Stimulated activated CD8-positive, alpha-beta memory T cell treated with anti-CD3 and anti-CD28 coated beads, Interleukin-12 subunit alpha, Interleukin-12 subunit beta, amount 100 ng/mL, for 24 hours (primary cell): ENCODE results near the gene PNKP.

Experiments
- DNase-seq: peaks from one replicate; pipeline ENCODE4 v3.0.0-alpha.2; 2020; ENCODE audit errors: extremely low read depth

The PNKP gene

DNA sequence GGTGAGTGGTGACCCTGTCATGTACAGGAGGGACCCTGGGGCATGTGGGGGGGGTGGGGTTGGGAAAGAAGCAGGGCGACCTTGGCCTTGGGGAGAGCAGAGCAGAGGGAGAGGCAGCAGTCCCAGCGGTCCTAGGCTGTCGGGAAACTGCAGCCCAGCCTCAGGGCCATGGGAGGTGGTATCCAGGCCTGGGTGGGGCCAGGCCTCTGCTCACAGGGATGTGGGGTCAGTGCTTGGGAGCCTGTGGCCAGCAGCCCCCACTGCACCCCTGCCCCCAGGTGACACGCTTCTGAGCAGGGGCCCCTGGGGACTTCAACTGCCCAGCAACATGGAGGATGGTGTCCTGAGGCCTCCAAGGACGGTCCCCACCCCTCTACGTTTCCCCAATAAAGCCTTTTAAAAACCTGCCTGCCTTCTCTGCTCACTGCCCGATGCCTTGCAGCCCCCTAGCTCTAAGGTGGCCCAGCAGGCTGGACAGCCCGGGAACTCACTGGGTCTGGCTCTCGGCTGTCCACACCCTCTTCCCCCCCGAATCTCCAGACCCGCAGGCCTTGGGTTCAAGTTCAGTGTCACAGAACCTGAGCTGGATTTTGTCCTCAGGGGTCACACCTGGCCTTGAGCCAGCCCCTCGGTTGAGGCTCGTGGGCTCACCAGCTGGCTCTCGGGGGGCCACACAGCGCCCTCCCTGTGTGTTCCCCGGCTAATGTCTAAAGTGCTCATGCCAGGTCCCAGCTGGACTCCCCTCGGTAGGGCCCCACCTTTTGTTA lies 6.9 kb downstream of the PNKP start:
- no peak for DNase-seq

DNA sequence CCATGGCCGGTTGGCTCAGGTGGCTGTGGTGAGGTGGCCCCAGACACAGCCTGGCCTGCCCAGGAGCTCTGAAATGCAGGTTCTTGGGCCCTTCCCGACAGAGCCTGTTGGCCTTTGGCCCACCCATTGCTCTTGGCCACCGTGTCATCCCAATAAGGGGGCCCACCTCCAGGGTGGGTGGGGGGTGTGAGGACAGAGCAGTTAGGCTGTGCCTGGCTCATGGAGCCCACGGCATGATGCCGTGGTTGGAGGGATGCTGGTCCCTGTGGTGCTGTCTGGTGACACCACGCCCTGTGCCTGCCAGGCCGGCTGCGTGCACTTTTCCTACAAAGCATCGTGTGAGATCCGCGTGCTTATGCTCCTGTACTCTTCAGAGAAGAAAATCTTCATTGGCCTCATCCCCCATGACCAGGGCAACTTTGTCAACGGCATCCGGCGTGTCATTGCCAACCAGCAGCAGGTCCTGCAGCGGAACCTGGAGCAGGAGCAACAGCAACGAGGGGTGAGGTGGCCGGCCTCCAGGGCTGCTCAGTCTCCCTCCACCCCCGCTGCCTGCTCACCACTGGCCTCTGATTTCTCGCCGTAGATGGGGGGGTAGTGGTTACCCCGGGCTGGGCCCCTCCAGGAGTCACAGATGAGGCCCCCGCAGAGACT lies 7.6 kb downstream of the PNKP start:
- no peak for DNase-seq

DNA sequence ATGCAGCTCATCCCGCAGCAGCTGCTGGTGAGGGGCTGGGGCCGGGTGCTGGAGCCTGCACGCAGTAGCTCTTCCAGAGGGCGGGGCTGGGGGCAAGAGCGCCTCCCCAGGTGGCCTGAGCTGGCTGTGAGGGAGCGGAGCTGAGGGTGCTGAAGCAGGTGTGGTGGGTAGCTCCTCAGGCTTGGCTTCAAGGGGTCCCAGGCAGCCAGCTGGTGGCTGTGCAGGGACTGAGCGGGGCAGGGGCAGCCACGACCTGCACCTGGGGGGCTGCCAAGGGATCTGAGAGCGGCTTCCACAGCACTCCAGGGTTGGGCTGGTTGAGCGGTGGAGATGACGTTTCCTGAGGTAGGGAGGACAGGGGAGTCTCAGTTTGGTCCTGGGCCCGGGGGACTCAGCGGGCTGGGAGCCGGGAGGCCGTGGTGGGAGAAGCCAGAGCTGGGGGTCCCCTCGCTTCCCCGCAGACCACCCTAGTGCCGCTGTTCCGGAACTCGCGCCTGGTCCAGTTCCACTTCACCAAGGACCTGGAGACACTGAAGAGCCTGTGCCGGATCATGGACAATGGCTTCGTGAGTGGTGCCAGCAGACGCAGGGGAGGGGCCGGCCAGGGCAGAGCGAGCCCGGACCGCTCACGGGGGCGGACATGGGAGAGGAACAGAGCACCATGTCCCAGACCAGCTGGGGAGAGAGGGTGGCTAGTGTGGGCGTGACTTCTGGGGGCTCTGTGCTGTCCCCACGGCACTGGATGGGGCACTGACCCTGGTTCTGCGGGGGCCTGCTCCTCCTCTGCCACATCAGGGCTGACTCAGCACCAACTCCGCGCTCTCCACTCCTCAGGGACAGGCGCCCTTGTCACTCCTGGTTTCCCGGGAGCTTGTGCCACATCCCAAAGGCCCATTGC lies 9.0 kb downstream of the PNKP start:
- no peak for DNase-seq

DNA sequence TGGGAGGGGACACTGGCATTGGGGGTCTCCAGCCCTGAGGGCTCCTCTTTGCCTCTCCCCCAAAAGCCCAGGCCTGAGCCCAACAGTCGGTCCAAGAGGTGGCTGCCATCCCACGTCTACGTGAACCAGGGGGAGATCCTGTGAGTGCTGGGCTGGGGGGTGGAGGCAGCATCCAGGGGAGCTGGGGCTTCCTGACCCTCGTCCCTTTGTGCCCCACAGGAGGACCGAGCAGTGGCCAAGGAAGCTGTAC lies 9.6 kb downstream of the PNKP start:
- no peak for DNase-seq

DNA sequence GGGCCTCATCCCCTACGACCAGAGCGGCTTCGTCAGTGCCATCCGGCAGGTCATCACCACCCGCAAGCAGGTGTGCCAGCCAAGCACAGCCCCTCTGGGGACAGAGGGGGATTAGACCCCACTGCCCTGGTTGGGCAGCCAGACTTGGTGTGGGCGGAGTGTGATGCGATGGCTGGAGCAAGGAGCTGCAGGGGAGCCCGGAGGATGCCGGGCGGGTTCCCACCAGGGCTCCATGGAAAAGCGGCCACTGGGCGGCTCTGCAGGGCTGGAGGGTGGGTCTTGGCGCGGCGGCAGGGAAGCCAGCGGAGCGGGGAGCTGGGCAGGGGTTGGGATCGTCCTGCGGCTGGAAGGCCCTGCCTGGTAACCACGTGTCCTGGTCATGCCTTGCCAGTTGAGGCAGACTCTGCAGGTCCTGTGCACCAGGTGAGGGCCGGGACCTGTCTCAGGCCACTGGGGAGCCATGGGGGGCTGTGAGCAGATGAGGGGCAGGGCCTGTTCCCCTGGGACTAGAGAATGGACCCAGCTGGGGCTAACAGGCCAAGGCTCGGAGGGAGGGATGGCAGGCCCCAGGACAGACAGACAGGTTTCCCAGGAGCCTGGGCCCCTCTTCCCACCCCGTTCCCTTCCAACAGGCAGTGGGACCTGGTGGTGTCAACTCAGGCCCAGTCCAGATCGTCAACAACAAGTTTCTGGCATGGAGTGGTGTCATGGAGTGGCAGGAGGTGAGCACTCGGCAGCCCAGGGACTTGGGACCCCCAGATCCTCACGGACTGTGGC lies 10.1 kb downstream of the PNKP start:
- no peak for DNase-seq

DNA sequence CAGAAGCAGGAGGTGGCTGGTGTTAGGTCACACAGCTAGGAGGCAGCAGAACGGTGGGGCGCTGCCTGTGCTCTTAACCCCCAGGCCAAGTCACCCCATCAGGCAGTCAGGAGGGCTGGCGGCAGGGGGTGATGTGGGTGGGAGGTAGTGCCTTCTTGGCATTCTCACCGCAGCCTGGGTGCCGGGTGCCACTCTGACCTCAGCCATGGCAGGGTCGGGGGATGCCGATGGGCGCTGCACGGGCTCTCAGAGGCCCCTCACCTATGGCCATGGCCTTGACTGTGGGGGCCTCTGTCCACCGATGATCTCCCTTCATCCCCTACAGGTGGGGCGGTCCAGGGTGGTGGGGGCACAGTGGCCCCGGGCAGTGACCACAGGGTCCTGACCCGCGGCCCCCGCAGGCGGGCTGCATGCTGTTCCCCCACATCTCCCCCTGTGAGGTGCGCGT lies 10.8 kb downstream of the PNKP start:
- DNase-seq = no peak

DNA sequence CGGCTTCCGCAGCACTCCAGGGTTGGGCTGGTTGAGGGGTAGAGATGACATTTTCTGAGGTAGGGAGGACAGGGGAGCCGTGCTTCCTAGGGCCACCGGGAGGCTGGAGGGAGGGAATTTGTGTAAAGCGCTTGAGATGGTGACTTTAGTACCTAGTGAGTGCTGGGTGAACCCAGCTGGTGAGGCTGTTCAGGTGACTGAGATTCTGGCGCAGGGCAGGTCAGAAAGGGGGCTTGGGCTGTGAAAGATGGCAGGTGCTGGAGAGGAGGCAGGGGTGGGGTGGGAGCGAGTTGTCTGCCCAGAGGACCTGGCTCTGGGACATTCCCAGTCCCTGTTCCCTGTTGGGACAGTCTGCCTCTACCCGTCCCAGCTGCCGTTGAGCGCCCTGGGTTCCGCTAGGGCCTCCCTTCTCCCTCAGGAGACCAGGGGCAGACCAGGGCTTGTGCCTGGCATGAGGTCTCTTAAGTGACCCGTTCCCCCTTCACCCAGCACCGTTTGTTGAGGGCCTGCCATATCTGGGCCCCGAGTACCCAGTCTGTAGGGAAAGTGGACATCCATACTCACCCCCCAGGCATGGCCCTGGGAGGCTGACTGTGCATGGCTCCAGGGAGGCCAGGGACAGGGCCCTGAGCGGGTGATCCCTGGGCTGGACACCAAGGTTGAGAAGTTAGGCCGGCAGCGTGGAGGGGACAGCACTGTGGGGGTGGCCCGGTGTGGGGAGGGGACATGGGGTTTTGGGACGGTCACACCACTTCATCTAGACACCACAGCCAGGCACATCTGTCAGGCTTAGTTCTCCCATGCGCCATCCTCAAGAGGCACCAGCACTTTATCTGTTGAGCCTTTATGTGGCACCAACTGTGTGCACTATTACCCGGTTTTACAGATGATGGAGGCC lies 11.5 kb downstream of the PNKP start:
- DNase-seq = no peak

DNA sequence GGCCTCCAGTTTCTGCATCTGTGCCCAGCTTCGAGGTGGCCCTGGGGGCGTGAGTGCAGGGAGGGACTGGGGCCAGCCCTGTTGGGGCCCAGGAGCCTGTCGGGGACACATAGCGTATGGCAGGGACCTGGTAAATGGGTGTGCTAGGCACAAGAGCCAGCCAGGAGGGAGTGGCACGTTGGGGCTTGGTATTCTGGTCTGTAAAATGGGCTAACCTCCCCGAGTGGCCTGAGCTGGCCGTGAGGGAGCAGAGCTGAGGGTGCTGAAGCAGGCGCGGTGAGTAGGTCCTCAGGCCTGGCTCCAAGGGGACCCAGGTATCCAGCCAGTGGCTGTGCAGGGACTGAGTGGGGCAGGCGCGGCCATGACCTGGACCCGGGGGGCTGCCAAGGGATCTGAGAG lies 12.1 kb downstream of the PNKP start:
- DNase-seq = no peak

DNA sequence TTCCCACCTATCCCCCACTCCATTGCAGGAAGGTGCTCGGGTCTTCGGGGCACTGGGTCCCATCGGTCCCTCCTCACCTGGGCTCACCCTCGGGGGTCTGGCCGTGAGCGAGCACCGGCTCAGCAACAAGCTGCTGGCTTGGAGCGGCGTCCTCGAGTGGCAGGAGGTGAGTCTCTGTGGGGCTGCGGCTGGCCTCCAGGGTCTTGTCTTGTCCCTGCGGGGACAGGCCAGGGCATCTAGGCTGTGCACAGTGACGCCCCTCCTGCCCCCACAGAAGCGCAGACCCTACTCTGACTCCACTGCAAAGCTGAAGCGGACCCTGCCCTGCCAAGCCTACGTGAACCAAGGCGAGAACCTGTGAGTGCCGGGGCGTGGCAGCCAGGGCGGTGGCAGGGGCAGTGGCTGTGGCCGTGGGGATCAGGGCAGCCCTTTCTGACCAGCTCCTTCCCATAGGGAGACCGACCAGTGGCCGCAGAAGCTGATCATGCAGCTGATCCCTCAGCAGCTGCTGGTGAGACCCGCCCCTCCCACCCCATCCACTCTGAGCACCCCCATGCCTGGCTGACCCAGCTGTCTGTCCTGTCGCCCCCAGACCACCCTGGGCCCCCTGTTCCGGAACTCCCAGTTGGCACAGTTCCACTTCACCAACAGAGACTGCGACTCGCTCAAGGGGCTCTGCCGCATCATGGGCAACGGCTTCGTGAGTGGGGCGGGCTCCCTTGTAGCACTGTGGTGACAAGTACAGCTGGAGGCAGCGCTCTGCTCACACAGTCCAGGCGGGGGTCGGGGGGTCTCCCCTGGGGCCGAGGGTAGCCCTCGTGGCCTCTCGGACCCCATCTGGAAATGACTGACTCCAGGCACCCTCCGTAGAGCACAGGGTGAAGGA lies 12.8 kb downstream of the PNKP start:
- DNase-seq = no peak

DNA sequence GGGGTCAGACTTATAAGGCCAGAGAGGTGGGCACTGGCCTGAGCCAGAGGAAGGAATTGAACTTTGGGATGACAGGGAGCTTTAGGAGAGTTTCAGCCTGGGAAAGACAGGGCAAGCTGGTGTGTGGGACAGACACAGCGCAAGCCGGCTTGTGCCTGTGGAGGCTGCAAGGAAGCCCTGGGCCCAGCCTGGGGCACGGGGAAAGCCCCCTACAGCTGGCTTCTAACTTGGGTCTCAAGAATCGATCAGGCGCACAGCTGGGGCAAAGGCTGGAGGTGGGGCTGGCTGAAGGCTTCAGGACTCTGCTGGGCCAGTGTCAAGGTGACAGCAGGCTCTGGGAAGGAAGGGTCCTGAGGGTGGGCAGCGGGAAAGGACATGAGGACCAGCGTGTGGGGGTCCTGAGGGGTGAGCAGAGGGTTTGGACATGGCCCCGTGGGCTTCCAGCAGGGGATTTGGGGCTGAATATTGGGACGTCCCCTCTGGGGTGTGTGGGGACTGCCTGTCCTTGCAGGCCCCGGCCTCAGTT lies 13.5 kb downstream of the PNKP start:
- no peak for DNase-seq

DNA sequence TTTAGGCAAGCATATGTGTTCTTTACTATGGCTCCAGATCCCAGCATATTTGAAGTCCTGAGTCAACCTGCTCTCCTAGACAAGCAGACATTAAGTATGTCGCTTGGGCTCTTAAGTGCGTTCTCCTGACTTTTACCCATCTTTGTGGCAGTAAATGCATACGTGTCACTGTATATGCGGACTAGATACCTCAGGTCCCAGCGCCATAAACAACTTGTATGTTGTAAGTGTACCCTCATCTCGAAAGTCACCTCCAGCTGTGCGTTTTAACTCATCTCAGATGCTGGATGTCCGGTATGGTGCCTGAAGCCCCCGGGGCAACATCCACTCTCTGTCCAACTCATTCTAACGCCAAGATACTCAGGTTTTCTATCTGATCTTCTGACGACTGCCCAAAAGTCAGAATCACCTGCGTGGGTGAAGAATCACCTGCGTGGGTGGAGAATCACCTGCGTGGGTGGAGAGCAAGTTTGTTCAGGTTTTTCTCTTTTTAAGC lies 14.7 kb downstream of the PNKP start:
- DNase-seq = no peak

DNA sequence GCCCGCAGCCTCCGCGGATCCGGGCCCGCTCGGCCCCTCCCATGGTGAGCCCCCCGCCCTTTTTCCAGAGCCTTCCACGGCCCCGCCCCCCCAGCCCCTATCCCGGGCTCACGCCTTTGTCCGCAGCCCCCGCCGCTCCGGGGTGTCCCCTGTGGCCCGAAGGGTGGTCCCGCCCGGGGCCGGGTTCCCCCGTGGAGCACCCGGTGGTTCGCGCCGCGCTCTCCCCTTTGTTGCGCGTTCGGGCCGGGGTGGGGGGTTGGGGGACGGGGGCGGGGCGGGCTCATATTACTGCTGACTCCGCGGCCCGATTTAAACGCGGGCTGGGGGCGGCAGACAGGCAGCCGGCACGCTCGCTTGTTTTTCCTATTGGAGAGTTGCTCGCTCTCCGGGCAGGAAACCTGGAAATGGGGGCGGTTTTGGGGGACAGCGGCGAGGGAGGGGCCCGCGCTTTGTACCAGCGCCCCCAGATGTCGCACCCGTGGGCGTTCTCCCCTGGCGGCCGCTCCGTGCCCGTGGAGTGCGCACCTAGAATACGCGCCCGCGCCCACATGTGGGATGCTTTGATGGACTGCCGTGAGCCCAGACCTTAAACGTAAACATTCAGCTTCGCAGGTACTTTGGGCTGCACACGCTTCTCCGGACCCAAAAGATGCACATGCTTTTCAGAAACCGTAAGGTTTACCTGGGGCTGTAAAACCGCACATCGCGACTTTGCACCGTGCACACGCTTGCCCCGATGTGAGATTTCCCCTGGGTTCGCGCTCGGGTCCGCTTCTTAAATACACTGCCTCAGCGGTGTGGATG lies 15.7 kb downstream of the PNKP start:
- no peak for DNase-seq

DNA sequence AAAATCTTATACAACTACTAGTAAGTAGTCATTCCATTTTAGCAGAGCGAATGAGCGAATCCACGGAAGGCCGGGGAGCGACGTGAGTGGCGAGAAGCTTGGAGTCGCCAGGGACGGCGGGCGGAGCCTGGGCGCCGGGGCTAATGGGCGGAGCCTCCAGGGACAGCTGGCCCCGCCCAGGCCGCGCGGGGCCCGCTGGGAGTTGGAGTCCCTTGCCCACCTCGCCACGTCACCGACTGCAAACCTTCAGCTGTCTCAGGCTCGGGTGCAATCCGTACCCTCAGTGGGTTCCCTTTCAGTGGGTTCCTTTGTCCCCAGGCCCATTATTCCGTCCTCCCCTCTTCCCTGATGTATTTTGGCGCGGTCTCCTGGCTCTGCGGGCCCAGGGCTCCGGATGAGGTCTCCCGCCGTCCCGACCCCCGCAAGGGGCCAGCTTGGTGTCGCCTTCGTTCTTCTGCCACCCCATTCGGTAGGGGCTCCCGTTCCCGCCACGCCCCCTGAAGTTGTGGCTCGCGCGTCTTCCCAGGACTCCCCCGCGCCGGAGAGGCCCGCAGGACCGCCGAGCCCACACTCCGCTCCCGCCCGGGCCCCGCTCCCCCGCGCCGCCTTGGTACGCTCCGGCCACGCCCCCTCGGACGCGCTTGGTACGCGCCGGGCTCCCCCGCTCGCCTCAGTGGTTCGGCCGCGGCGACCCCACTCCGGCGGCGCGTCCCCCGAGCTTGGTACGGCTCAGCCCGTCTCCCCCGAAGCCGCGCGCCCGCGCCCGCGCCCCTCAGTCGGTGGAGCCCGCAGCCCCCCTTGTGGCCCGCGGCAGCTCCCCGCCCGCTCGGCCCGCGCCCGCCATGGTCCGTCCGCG lies 16.7 kb downstream of the PNKP start, which contains the start of gene PTOV1:
Gene PTOV1 (plus strand): TSS at position 673 of the 856 bp plus-strand sequence.
- peak; percentile 76 for DNase-seq

DNA sequence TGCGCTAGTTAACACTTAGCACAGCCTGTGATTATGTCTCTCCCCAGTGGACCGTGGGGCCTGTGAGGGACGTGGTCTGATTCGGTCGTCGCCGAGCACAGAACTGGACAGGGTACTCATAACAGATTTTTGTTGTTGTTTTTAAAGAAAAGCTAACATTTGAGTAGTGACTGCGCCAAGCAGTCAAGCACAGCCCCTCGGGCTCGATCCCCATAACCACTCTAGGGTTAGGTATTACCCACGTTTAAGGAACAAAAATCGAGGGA lies 17.2 kb downstream of the PNKP start:
- no peak for DNase-seq

DNA sequence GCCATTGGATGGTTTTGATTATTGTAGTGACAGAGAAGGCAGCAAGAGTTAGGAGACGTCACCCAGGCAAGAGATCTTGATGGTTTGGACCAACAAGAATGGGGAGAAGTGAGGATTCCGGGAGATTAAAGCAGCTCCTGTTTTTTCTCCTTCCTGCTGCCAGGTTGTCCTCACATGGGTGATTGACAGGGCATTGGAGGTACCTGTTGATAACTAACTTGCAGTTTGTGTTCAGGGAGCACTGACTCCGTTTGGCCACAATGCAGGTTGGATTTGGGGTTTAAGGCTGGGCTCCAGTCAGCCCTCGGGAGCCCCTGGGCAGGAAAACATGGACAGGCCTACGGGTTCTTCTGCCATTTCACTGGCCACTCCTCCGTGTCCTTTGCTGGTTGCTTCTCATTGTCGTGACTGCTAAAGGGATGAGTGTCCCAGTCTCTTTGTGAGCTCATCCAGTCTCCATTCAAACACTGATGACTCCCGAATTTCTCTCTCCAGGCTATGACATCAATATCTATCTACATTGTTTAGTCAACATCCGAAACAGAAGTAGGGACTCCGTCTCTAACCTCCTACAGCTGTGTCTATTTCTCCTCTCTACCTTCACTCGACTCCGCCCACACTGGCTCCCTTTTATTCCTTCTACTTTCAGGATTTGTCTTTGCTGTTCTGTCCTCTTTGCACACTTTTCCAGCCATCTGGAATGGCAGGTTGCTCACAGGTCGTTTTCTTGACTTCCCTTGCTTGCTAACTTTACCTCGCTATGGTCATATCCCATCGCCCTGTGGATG lies 17.7 kb downstream of the PNKP start:
- DNase-seq = no peak

DNA sequence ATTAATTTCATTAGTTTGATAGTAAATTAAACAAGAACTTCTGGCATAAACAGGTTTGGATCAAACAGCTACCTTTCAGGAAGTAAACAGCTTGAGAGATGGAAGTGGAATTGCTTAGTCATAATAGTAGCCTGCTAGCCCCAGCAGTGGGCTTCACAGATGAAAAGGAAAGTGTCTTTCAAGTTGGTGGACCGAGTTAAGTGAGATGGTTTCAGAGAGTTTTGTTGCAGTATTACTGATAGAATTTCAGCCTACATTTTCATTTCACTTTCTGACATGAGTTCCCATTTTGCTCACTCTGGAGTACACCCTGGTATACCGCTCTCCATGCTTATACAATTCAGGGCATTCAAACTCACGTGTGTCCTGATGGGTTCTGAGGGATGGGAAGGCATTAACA lies 18.4 kb downstream of the PNKP start:
- no peak for DNase-seq
